GM12801 (cell line): ENCODE data around the gene POLR2E.

Source experiments
- TF ChIP-seq, protein P1 (sequence below): IDR thresholded peaks from one replicate; pipeline ENCODE4 v1.5.1; 2011; ENCODE audit warnings: control low read depth; ENCODE audit not compliant: insufficient read length; ENCODE audit errors: extremely low read depth

Gene POLR2E

GRCh38 chr19:1123381-1123780, 28.2 kb upstream of the POLR2E start:
- TF ChIP-seq, protein P1, sequence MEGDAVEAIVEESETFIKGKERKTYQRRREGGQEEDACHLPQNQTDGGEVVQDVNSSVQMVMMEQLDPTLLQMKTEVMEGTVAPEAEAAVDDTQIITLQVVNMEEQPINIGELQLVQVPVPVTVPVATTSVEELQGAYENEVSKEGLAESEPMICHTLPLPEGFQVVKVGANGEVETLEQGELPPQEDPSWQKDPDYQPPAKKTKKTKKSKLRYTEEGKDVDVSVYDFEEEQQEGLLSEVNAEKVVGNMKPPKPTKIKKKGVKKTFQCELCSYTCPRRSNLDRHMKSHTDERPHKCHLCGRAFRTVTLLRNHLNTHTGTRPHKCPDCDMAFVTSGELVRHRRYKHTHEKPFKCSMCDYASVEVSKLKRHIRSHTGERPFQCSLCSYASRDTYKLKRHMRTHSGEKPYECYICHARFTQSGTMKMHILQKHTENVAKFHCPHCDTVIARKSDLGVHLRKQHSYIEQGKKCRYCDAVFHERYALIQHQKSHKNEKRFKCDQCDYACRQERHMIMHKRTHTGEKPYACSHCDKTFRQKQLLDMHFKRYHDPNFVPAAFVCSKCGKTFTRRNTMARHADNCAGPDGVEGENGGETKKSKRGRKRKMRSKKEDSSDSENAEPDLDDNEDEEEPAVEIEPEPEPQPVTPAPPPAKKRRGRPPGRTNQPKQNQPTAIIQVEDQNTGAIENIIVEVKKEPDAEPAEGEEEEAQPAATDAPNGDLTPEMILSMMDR, result no peak

DNA sequence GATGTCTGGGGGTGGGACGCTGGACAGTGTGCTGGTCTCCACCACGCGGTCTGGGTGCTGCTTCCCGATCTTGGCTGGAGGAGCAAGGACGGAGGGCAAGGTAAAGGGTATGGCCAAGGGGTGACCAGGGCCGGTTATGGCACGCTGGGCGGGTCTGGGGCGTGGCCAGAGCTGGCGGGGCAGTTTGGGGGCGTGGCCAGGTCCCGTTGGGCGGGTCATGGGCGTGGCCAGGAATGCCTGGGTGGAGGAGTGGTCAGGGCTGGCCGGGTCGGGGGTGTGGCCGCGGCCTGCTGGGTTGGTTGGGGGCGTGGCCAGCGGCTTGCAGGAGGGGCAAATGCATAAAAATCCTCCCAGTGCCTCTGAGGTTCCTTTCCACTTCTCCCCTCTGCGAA, 27.8 kb upstream of the POLR2E start:
- TF ChIP-seq, protein P1, result no peak

GRCh38 chr19:1122021-1122971, 27.1 kb upstream of the POLR2E start:
- TF ChIP-seq, protein P1, result no peak

DNA sequence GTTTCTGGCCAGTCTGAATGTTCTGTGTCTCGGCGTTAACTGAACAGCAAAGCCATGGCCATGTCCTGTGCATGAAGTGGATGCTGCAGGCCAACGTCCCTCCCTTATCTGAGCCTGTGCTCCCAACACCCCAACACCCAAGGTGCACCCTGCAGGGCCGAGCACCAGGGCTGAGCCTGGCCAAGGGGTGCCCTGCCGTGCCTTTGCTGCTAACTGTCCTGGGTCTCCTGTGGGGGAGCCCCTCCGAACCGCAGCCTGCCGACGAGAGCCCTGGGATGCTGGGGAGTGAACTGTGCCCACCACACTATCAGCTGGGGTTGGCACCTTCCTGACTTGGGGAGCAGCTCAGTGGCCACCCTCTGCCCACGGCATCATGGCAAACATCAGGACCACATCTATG, 26.2 kb upstream of the POLR2E start:
- TF ChIP-seq, protein P1, result no peak

GRCh38 chr19:1119475-1120217, 24.5 kb upstream of the POLR2E start:
- TF ChIP-seq, protein P1, result no peak

- TF ChIP-seq, protein P1, result no peak
Observed at GRCh38 chr19:1118999-1119398, 23.8 kb upstream of the POLR2E start.

GRCh38 chr19:1117654-1118053, 22.5 kb upstream of the POLR2E start:
- TF ChIP-seq, protein P1, result no peak
